ENCODE data around the gene TRMT11.
"Not testable (repeated sequence)": the region's sequence is repeated elsewhere in the genome, so short reads cannot be mapped to it uniquely, and the experiment has no call there.

Gene TRMT11

DNA sequence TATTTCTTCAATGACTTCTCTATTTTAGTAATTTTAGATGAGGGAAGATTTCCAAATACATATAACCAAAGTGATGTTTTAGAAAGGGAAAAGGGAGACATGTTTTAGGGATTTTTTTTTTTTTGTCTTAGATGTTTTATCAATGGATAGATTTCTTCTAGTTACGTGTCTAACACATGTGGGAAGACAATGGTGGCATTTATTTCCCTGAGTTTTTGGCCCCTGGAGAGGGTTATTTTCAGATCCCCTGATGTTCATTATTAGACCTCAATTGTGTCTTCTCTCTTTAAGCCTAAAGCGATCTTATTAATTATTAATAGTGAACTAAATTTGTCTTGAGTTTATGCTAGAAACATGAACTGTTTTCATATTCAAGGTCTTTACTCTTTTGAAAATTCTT lies 30.3 kb downstream of the TRMT11 start:
- Histone ChIP-seq H3K27ac (no peak overlapping the region), H3K4me3 (no peak overlapping the region)
- DNase-seq (ENCODE audit: low spot score), result no peak
- TF ChIP-seq, protein P1, sequence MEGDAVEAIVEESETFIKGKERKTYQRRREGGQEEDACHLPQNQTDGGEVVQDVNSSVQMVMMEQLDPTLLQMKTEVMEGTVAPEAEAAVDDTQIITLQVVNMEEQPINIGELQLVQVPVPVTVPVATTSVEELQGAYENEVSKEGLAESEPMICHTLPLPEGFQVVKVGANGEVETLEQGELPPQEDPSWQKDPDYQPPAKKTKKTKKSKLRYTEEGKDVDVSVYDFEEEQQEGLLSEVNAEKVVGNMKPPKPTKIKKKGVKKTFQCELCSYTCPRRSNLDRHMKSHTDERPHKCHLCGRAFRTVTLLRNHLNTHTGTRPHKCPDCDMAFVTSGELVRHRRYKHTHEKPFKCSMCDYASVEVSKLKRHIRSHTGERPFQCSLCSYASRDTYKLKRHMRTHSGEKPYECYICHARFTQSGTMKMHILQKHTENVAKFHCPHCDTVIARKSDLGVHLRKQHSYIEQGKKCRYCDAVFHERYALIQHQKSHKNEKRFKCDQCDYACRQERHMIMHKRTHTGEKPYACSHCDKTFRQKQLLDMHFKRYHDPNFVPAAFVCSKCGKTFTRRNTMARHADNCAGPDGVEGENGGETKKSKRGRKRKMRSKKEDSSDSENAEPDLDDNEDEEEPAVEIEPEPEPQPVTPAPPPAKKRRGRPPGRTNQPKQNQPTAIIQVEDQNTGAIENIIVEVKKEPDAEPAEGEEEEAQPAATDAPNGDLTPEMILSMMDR (IDR thresholded peaks at IDR 0.05), result no peak

DNA sequence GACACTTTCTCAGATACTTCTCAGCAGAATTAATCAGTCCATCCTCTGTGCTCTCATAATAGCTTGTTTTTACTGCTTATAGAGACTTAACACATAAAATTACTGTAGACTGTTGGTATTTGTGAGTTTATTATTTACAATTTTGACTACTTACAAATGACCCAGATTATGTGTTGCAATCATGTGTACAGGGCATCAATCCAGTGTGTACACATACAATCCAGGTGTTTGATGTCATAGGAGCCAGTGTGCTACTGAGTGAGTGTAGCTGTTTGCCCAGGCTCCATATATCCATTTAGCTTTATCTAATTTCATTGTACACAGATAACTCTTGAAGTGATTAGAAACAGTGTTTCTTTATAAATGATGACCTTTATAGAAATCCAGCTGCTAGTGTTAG lies 31.3 kb downstream of the TRMT11 start:
- no peak for DNase-seq (ENCODE audit: low spot score)
- Histone ChIP-seq H3K4me3 (no peak overlapping the region), H3K27ac (no peak overlapping the region)
- TF ChIP-seq, protein P1 (IDR thresholded peaks at IDR 0.05), result no peak

DNA sequence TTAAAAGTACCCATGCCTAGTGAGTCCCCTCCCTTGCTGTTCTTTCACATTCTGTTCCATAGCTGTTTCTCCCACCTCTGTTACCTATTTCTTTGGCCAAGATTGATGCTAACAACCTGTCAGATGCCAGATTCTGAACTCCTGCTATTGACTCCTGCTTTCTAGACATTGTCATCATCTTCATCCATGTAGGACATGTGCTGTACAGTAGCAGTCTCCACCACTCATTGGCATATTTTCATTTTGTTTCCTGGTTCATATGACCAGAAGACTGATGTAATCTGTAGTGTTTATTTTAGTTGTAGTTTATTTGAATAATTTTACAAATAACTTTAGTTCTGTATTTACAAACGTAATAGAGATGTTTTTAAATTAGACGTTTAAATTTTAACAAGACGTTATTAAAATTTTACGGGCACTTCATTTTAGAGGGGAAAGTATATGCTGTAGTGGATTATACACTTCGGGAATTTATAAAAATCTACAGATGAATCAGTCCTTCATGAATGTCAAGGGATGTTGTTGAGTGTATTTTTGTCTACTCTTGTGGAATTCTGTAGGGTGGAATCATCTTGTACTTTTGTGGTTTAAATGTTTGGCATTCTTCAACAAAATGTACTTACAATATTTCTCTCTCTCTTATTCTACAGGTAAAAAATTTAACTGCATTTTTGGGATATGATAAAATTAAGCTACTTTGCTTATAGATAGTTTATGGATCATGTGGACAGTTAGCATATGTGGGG lies 34.1 kb downstream of the TRMT11 start:
- no peak overlapping the region for H3K4me3 ChIP-seq
- H3K27ac ChIP-seq, result no peak overlapping the region
- TF ChIP-seq, protein P1 (IDR thresholded peaks at IDR 0.05), result no peak
- DNase-seq (ENCODE audit: low spot score), result no peak

DNA sequence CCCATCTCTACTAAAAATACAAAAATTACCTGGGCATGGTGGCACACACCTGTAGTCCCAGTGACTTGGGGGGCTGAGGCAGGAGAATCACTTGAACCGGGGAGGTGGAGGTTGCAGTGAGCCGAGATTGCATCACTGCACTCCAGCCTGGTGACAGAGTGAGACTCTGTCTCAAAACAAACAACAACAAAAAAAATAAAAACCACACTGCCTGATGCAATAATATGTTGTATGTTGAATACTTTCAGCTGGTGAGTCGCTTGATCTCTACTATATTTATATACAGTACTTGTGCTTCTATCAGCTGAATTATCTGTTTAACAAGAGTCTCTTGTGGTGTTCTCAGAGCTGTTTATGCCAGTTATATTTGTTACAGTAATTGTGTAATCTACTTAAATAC lies 37.1 kb downstream of the TRMT11 start:
- H3K27ac ChIP-seq; DNase-seq (ENCODE audit: low spot score); H3K4me3 ChIP-seq: not testable (repeated sequence)

DNA sequence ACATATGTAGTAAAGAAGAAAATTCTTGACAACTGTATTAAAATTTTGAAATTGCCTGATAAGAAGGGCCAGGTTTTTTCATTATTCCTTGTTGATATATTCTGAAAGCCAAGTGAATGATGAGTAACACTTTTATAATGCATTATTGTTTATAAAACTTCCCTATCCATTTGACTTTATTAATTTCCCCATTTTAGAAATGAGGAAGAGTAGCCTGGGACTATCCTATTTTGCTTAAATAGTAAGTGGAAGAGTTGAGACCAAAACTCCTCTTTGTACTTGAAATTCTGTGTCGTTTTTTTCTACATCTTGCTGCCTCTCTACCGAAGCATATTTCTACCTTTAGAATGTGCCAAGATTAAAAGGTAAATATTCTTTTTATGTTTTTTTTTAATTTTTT lies 39.7 kb downstream of the TRMT11 start:
- H3K27ac ChIP-seq, result no peak overlapping the region
- DNase-seq (ENCODE audit: low spot score), result no peak
- TF ChIP-seq, protein P1 (IDR thresholded peaks at IDR 0.05), result no peak
- H3K4me3 ChIP-seq, result no peak overlapping the region

DNA sequence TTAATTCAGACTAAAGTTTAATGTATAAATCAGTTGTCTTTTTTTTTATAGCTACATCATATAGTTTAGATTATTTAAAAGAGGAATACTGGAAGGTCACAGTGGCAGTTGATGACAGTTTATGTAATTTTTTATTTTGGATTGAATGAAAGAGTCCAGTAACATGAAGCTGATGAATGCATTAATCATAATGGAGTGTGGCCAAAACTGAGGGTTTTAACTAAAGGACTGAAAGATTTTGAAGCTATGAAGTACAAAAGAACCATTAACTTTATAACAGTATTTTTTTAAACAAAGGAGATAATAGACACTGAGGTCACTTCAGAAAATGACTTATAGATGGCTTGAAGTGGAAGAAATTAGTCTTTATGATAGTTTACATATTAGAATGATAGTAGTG lies 41.3 kb downstream of the TRMT11 start:
- no peak overlapping the region for H3K27ac ChIP-seq
- DNase-seq (ENCODE audit: low spot score), result no peak
- TF ChIP-seq, protein P1 (IDR thresholded peaks at IDR 0.05), result no peak
- no peak overlapping the region for H3K4me3 ChIP-seq

DNA sequence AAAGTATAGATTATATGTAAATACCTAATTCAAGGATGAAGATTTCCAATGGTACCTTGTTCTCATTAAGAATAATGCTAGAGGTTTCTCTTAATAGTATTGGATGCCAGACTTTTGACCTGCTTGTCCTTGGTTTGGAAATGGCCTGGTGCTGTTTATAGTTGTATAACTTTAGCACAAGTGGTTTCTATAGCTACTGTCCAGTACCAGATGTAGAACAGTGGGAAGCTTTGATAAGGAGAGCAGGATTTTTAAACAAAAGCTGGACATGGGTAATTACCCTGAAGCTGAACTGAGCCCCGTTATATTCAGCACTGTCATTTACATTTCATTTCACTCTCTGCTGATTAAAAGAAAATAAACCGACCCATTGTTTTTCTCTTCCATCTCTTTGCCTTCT lies 43.7 kb downstream of the TRMT11 start:
- no peak overlapping the region for H3K27ac ChIP-seq
- DNase-seq (ENCODE audit: low spot score), result no peak
- TF ChIP-seq, protein P1 (IDR thresholded peaks at IDR 0.05), result no peak

More for the DNA sequence above, 43.7 kb downstream of the TRMT11 start:
- no peak overlapping the region for H3K4me3 ChIP-seq

Data from coronary artery (tissue), 2 donors.